B cell (primary cell): ENCODE results near the gene PRKN. TPM values are rescaled to one million over a fixed set of nuclear protein-coding genes. Genes with fewer than 3 reads are reported as not detected.

Source experiments
- ATAC-seq: fragments of 200-7000 bp; cut with Tn5 transposase; one replicate; pipeline ENCODE4 v1.10.0; 2021; ENCODE audit warnings: low read depth, mild to moderate bottlenecking, moderate number of reproducible peaks, moderate library complexity
- CTCF ChIA-PET: fragments of 350-600 bp; sonication (Branson Sonifier 250); formaldehyde crosslinking; loops from one replicate; lab custom pipeline; 2021; ENCODE audit warnings: antibody characterized with exemption, inconsistent platforms; lab: Charles Lee
- POLR2A ChIA-PET: fragments of 350-600 bp; sonication (Branson Sonifier 250); formaldehyde crosslinking; loops from one replicate; lab custom pipeline; 2021; ENCODE audit warnings: antibody characterized with exemption; lab: Charles Lee
- DNase-seq: peaks from one replicate; pipeline ENCODE4 v3.0.0; 2013
- H2AFZ ChIP-seq: 2 replicates; pipeline ENCODE4 v1.6.1; 2012; ENCODE audit warnings: mild to moderate bottlenecking, low read depth, low read length; ENCODE audit not compliant: insufficient read depth, poor library complexity, severe bottlenecking
- H3K27ac ChIP-seq, 2 donors: 1 replicate in 1 of 2; 2 replicates in 1 of 2; pipeline ENCODE4 v1.5.1; 2012 to 2013; ENCODE audit warnings: low read length in 2 of 2, mild to moderate bottlenecking in 2 of 2, moderate library complexity in 1 of 2
- H3K27me3 ChIP-seq, 4 experiments: fragments of 200-600 bp in 1 of 4; sonication (generic) in 1 of 4; replicated peaks in 1 of 4; 1 replicate in 2 of 4; 2 replicates in 2 of 4; pipeline versions ENCODE4 v1.6.1 to v1.7.0; 2013 to 2016; ENCODE audit warnings: low read length in 3 of 4, mild to moderate bottlenecking in 2 of 4, mixed read lengths in 1 of 4, moderate library complexity in 1 of 4; ENCODE audit not compliant: insufficient read depth in 4 of 4, control insufficient read depth in 3 of 4; ENCODE audit errors: control extremely low read depth in 1 of 4
- H3K36me3 ChIP-seq, 2 experiments: replicated peaks in 1 of 2; 1 replicate in 1 of 2; 2 replicates in 1 of 2; pipeline versions ENCODE4 v1.6.1 to v1.7.1; 2013; ENCODE audit warnings: low read length in 1 of 2; ENCODE audit not compliant: insufficient read depth in 2 of 2, control insufficient read depth in 1 of 2; ENCODE audit errors: control extremely low read depth in 1 of 2, extremely low read depth in 1 of 2
- H3K4me1 ChIP-seq, 2 donors: fragments of 200-600 bp in 1 of 2; sonication (generic) in 1 of 2; 1 replicate in 1 of 2; 2 replicates in 1 of 2; pipeline versions ENCODE4 v1.5.1 to v1.6.1; 2013 to 2017; ENCODE audit warnings: low read length in 2 of 2; ENCODE audit not compliant: control insufficient read depth in 2 of 2, insufficient read depth in 2 of 2
- H3K4me2 ChIP-seq: replicated peaks from 2 replicates; pipeline ENCODE3; 2012; ENCODE audit warnings: mild to moderate bottlenecking, low read depth, low read length; ENCODE audit not compliant: poor library complexity, severe bottlenecking
- H3K4me3 ChIP-seq, 5 experiments: fragments of 200-600 bp in 1 of 5; sonication (generic) in 1 of 5; 1 replicate in 3 of 5; 2 replicates in 2 of 5; pipeline versions ENCODE4 v1.5.1 to v1.7.0; 2011 to 2016; ENCODE audit warnings: low read length in 4 of 5, mild to moderate bottlenecking in 4 of 5, low read depth in 2 of 5, control low read depth in 1 of 5, moderate library complexity in 1 of 5; ENCODE audit not compliant: insufficient read depth in 1 of 5; ENCODE audit errors: control extremely low read depth in 1 of 5, extremely low read depth in 1 of 5
- H3K79me2 ChIP-seq: fragments of 200-600 bp; sonication (generic); one replicate; pipeline ENCODE4 v1.6.0; 2016; ENCODE audit warnings: low read length; ENCODE audit not compliant: control insufficient read depth, insufficient read depth
- H3K9ac ChIP-seq: fragments of 200-600 bp; sonication (generic); 2 replicates; pipeline ENCODE4 v1.6.1; 2017; ENCODE audit warnings: mild to moderate bottlenecking, low read length, moderate library complexity
- H3K9me3 ChIP-seq, 3 donors: one replicate each; pipeline versions ENCODE4 v1.6.1 to v1.7.1; 2013; ENCODE audit warnings: low read length in 2 of 3; ENCODE audit not compliant: control insufficient read depth in 2 of 3, insufficient read depth in 1 of 3; ENCODE audit errors: control extremely low read depth in 1 of 3
- H4K20me1 ChIP-seq: 2 replicates; pipeline ENCODE4 v1.6.0; 2012; ENCODE audit warnings: mild to moderate bottlenecking, low read length; ENCODE audit not compliant: insufficient read depth, control insufficient read depth, poor library complexity, severe bottlenecking
- H3K27ac Mint-ChIP-seq: one replicate; pipeline ENCODE4 v1.8.0; 2021; ENCODE audit warnings: mixed read lengths
- H3K27me3 Mint-ChIP-seq: one replicate; pipeline ENCODE4 v1.8.0; 2021; ENCODE audit warnings: mixed read lengths
- H3K4me1 Mint-ChIP-seq: one replicate; pipeline ENCODE4 v1.8.0; 2021; ENCODE audit warnings: mixed read lengths
- H3K4me3 Mint-ChIP-seq: one replicate; pipeline ENCODE4 v1.8.0; 2021; ENCODE audit warnings: mixed read lengths
- H3K9me3 Mint-ChIP-seq: one replicate; pipeline ENCODE4 v1.8.0; 2022; ENCODE audit warnings: mixed read lengths; ENCODE audit not compliant: insufficient read depth
- CTCF ChIP-seq: fragments of 200-600 bp; IDR thresholded peaks from one replicate; pipeline ENCODE4 v1.8.0; 2022; ENCODE audit warnings: antibody characterized with exemption, mild to moderate bottlenecking
- EZH2 ChIP-seq: IDR thresholded peaks from 2 replicates; pipeline ENCODE4 v1.6.1; 2012; ENCODE audit warnings: borderline replicate concordance, low read depth, mild to moderate bottlenecking, moderate library complexity, low read length; ENCODE audit not compliant: insufficient read depth, poor library complexity, severe bottlenecking
- WGBS: methylation state at CpG from one replicate; pipeline ENCODE4 v1.1.5; 2013; ENCODE audit warnings: missing lambda C conversion rate; ENCODE audit not compliant: insufficient coverage; 5-methylcytosine and 5-hydroxymethylcytosine counted together
- intact Hi-C: fragments of 100-400 bp; cut with micrococcal nuclease; formaldehyde crosslinking; loops from one replicate; pipeline ENCODE4 v1.10.0; 2022
- polyA plus RNA-seq: library from polyadenylated mRNA; depleted of rRNA; stranded (reverse); fragments of >200 nt; gene quantifications from 2 replicates; pipeline ENCODE4 v1.2.3, GENCODE V29; 2012
- total RNA-seq, 2 donors: library from RNA; stranded (reverse); fragments of 120-200 nt in 1 of 2; gene quantifications; 1 replicate in 1 of 2; 2 replicates in 1 of 2; pipeline versions ENCODE4 v1.2.3 to v1.2.4, GENCODE V29; 2013 to 2022

The PRKN gene
- total and polyA plus RNA-seq, 2 donors (not counting 1 experiment from before 2014, with no cell fraction given): 1.6 to 6.2 TPM

GRCh38 chr6:161564952-161565351 lies 1162.6 kb downstream of the PRKN start:
- H3K9ac ChIP-seq: no peak overlapping the region
- TF ChIP-seq EZH2: no peak
- no peak for TF ChIP-seq CTCF
- H3K27me3 ChIP-seq: no peaks in the 10 kb centered on the region
- intact Hi-C loops: no loop called here
- Mint-ChIP-seq H3K27ac (no peak overlapping the region), H3K4me3 (no peak overlapping the region), H3K27me3 (no peaks in the 10 kb centered on the region), H3K4me1 (no peaks in the 10 kb centered on the region), H3K9me3 (no peaks in the 10 kb centered on the region)
- no peak for DNase-seq
- POLR2A ChIA-PET: no interaction called here
- 67% methylated on average over 2 of the region's 3 CpGs for WGBS
- H3K9me3 ChIP-seq: no peaks in the 10 kb centered on the region
- no peaks in the 10 kb centered on the region for H3K79me2 ChIP-seq
- CTCF ChIA-PET: no interaction called here
- no peaks in the 10 kb centered on the region for H4K20me1 ChIP-seq
- no peaks in the 10 kb centered on the region for H3K4me1 ChIP-seq
- ATAC-seq: no peak
- no peak overlapping the region for H3K4me2 ChIP-seq
- H2AFZ ChIP-seq: no peak overlapping the region
- H3K36me3 ChIP-seq: no peaks in the 10 kb centered on the region
- no peak overlapping the region for H3K27ac ChIP-seq
- H3K4me3 ChIP-seq: no peak overlapping the region

GRCh38 chr6:161561908-161562307 lies 1165.7 kb downstream of the PRKN start:
- Mint-ChIP-seq H3K27me3 (no peaks in the 10 kb centered on the region), H3K4me3 (no peak overlapping the region), H3K4me1 (no peaks in the 10 kb centered on the region), H3K27ac (no peak overlapping the region), H3K9me3 (no peaks in the 10 kb centered on the region)
- no peak overlapping the region for H3K27ac ChIP-seq
- no peak overlapping the region for H2AFZ ChIP-seq
- DNase-seq: no peak
- no peak for TF ChIP-seq CTCF
- TF ChIP-seq EZH2: no peak
- H3K27me3 ChIP-seq: no peaks in the 10 kb centered on the region
- no peaks in the 10 kb centered on the region for H3K4me1 ChIP-seq
- H3K9ac ChIP-seq: no peak overlapping the region
- no peak for ATAC-seq
- 76% methylated on average over 9 of the region's 9 CpGs for WGBS
- no peaks in the 10 kb centered on the region for H3K79me2 ChIP-seq
- CTCF ChIA-PET: no interaction called here
- no peak overlapping the region for H3K4me2 ChIP-seq
- POLR2A ChIA-PET: no interaction called here
- no peak overlapping the region for H3K4me3 ChIP-seq
- H4K20me1 ChIP-seq: no peaks in the 10 kb centered on the region
- no peaks in the 10 kb centered on the region for H3K9me3 ChIP-seq
- no peaks in the 10 kb centered on the region for H3K36me3 ChIP-seq
- intact Hi-C loops: no loop called here
